Neural progenitor cell (in vitro differentiated cells): ENCODE results near the gene TOR1AIP2. TPM values are rescaled to one million over a fixed set of nuclear protein-coding genes. Genes with fewer than 3 reads are reported as not detected.

Experiments used
- DNase-seq: peaks from one replicate; pipeline ENCODE4 v3.0.0-alpha.2; 2016; ENCODE audit warnings: low spot score
- H2AFZ ChIP-seq: fragments of 200-600 bp; sonication (generic); replicated peaks from 2 replicates; pipeline ENCODE4 v1.6.1; 2016; ENCODE audit warnings: antibody characterized with exemption
- H3F3A ChIP-seq: fragments of 200-600 bp; sonication (generic); 2 replicates; pipeline ENCODE4 v1.6.1; 2016; ENCODE audit warnings: antibody characterized with exemption, low read depth
- H3K27ac ChIP-seq: fragments of 200-600 bp; sonication (generic); 2 replicates; pipeline ENCODE4 v1.5.1; 2016; ENCODE audit warnings: mild to moderate bottlenecking
- H3K27me3 ChIP-seq: fragments of 200-600 bp; sonication (generic); 2 replicates; pipeline ENCODE4 v1.6.1; 2016; ENCODE audit warnings: mild to moderate bottlenecking, moderate library complexity
- H3K36me3 ChIP-seq: fragments of 200-600 bp; sonication (generic); 2 replicates; pipeline ENCODE4 v1.5.1; 2016
- H3K4me1 ChIP-seq: fragments of 200-600 bp; sonication (generic); 2 replicates; pipeline ENCODE4 v1.6.1; 2016; ENCODE audit warnings: mixed run types
- H3K4me2 ChIP-seq: fragments of 200-600 bp; sonication (generic); 2 replicates; pipeline ENCODE4 v1.6.1; 2016
- H3K4me3 ChIP-seq: fragments of 200-600 bp; sonication (generic); 2 replicates; pipeline ENCODE4 v1.5.1; 2016
- H3K79me2 ChIP-seq: fragments of 200-600 bp; sonication (generic); 2 replicates; pipeline ENCODE4 v1.6.1; 2016; ENCODE audit warnings: low read depth
- H3K9ac ChIP-seq: fragments of 200-600 bp; sonication (generic); 2 replicates; pipeline ENCODE4 v1.6.1; 2016
- H3K9me3 ChIP-seq: fragments of 200-600 bp; sonication (generic); 2 replicates; pipeline ENCODE4 v1.5.1; 2016; ENCODE audit warnings: low read depth
- H4K20me1 ChIP-seq: fragments of 200-600 bp; sonication (generic); 2 replicates; pipeline ENCODE4 v1.6.1; 2016; ENCODE audit warnings: low read depth
- H3K27ac Mint-ChIP-seq: 3 replicates; pipeline ENCODE4 v1.8.0; 2021; ENCODE audit warnings: mixed read lengths
- H3K27me3 Mint-ChIP-seq: 2 replicates; pipeline ENCODE4 v1.8.0; 2022; ENCODE audit warnings: low read depth, mild to moderate bottlenecking, inconsistent platforms, moderate library complexity, mixed read lengths; ENCODE audit not compliant: insufficient read depth
- H3K36me3 Mint-ChIP-seq: 3 replicates; pipeline ENCODE4 v1.8.0; 2021; ENCODE audit warnings: mixed read lengths
- H3K4me1 Mint-ChIP-seq: 3 replicates; pipeline ENCODE4 v1.8.0; 2021; ENCODE audit warnings: mixed read lengths
- H3K4me3 Mint-ChIP-seq: 3 replicates; pipeline ENCODE4 v1.8.0; 2021; ENCODE audit warnings: mild to moderate bottlenecking, moderate library complexity, mixed read lengths
- H3K9me3 Mint-ChIP-seq: 3 replicates; pipeline ENCODE4 v1.8.0; 2020; ENCODE audit warnings: mixed read lengths
- EZH2 ChIP-seq: fragments of 200-600 bp; sonication (generic); IDR thresholded peaks from 2 replicates; pipeline ENCODE4 v1.6.1; 2017; ENCODE audit warnings: antibody characterized with exemption, mild to moderate bottlenecking, moderate library complexity
- EZH2phosphoT487 ChIP-seq: fragments of 200-600 bp; sonication (generic); IDR thresholded peaks from 2 replicates; pipeline ENCODE4 v1.6.1; 2017; ENCODE audit warnings: antibody characterized with exemption
- total RNA-seq: library from RNA; depleted of rRNA; stranded (reverse); fragments of >200 nt; gene quantifications from 2 replicates; pipeline ENCODE4 v1.2.3, GENCODE V29; 2015; ENCODE audit warnings: low replicate concordance
- TF ChIP-seq, protein P1 (sequence below): fragments of 200-600 bp; sonication (generic); IDR thresholded peaks from 2 replicates; pipeline ENCODE4 v1.5.1; 2017; ENCODE audit warnings: antibody characterized with exemption, mild to moderate bottlenecking

The TOR1AIP2 gene
- total RNA-seq, 1 donor from 2014 or later = 89.5 TPM

DNA sequence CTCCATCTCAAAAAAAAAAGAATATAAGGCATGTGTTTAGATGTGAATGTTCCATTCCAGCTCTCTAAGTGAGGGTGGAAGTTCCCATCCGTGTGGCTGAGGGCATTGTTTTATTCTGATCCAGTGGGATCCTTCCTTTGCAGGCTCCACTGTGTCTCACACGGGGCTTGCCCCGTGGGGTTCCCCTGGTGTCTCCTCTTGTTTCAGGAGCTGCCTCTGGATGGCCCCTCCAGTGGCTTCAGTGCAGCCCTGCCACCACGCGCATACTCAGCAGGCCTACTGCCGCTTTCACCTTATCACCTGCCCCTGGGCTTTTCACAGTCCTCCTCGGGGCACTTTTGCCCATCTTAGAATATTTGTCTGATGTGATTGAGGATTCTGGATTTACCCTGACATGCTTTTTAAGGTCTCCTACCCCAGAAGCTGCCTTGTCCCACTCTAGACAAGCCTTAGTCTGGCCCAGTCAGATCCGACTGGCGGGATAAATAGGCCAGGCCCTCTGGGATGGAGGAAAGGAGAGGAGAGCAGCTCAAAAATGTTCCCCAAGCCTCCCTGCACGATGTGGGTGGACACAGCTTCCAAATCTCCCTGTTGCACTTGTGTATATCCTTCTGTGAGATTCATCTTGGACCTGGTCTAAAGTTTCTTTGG is 79.3 kb downstream of the TOR1AIP2 start:
- peaks cover 4% of the 10 kb centered on the region for H3K27me3 Mint-ChIP-seq
- Histone ChIP-seq H4K20me1 (no peaks in the 10 kb centered on the region), H3K9me3 (no peaks in the 10 kb centered on the region), H3K79me2 (no peaks in the 10 kb centered on the region), H2AFZ (no peak overlapping the region), H3K4me1 (no peaks in the 10 kb centered on the region), H3K36me3 (no peaks in the 10 kb centered on the region), H3F3A (no peaks in the 10 kb centered on the region), H3K9ac (no peak overlapping the region), H3K4me3 (no peak overlapping the region), H3K27ac (no peak overlapping the region), H3K27me3 (no peaks in the 10 kb centered on the region), H3K4me2 (no peak overlapping the region)
- no peak overlapping the region for H3K4me3 Mint-ChIP-seq
- no peak overlapping the region for H3K27ac Mint-ChIP-seq
- no peaks in the 10 kb centered on the region for H3K9me3 Mint-ChIP-seq
- no peaks in the 10 kb centered on the region for H3K36me3 Mint-ChIP-seq
- DNase-seq = no peak
- no peak for TF ChIP-seq EZH2phosphoT487
- no peak for TF ChIP-seq EZH2
- TF ChIP-seq, protein P1, sequence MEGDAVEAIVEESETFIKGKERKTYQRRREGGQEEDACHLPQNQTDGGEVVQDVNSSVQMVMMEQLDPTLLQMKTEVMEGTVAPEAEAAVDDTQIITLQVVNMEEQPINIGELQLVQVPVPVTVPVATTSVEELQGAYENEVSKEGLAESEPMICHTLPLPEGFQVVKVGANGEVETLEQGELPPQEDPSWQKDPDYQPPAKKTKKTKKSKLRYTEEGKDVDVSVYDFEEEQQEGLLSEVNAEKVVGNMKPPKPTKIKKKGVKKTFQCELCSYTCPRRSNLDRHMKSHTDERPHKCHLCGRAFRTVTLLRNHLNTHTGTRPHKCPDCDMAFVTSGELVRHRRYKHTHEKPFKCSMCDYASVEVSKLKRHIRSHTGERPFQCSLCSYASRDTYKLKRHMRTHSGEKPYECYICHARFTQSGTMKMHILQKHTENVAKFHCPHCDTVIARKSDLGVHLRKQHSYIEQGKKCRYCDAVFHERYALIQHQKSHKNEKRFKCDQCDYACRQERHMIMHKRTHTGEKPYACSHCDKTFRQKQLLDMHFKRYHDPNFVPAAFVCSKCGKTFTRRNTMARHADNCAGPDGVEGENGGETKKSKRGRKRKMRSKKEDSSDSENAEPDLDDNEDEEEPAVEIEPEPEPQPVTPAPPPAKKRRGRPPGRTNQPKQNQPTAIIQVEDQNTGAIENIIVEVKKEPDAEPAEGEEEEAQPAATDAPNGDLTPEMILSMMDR = no peak
- H3K4me1 Mint-ChIP-seq = no peaks in the 10 kb centered on the region

DNA sequence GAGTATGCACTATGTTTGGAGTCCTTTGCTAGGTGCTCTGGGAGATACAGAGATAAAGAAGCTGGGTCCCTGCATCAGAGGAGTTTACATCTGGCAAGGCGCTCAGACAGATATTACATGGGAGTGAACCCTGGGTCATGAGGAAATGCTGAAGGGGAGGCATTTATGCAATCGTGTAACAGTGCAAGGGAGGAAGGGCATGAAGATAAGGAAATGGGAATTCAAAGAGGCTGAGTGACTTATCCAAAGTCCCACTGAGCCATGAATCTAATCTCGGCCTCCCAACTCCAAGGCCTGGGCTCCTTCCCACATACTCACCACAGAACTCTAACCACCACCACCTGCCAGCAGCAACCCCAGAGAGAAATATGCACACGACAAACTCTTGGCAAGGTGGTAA is 82.9 kb downstream of the TOR1AIP2 start:
- H3K27me3 Mint-ChIP-seq = peaks cover 4% of the 10 kb centered on the region
- no peak overlapping the region for H3K9ac ChIP-seq
- H3K27ac Mint-ChIP-seq = no peak overlapping the region
- H3K4me1 Mint-ChIP-seq = no peaks in the 10 kb centered on the region
- H3K27me3 ChIP-seq = no peaks in the 10 kb centered on the region
- H3K36me3 ChIP-seq = no peaks in the 10 kb centered on the region
- no peaks in the 10 kb centered on the region for H3K9me3 Mint-ChIP-seq
- no peaks in the 10 kb centered on the region for H3K4me1 ChIP-seq
- no peak overlapping the region for H3K4me3 ChIP-seq
- H3K4me2 ChIP-seq = no peak overlapping the region
- H3F3A ChIP-seq = no peaks in the 10 kb centered on the region
- no peaks in the 10 kb centered on the region for H4K20me1 ChIP-seq
- H3K9me3 ChIP-seq = no peaks in the 10 kb centered on the region
- H2AFZ ChIP-seq = no peak overlapping the region
- DNase-seq = no peak
- no peak overlapping the region for H3K4me3 Mint-ChIP-seq
- H3K27ac ChIP-seq = no peak overlapping the region
- H3K79me2 ChIP-seq = no peaks in the 10 kb centered on the region
- H3K36me3 Mint-ChIP-seq = no peaks in the 10 kb centered on the region
- TF ChIP-seq, protein P1 = no peak
- no peak for TF ChIP-seq EZH2
- TF ChIP-seq EZH2phosphoT487 = no peak

GRCh38 chr1:179794146-179794545 is 83.5 kb downstream of the TOR1AIP2 start:
- no peak overlapping the region for H3K4me3 Mint-ChIP-seq
- Histone ChIP-seq H3K4me1 (no peaks in the 10 kb centered on the region), H3K9me3 (no peaks in the 10 kb centered on the region), H3K36me3 (no peaks in the 10 kb centered on the region), H3K9ac (no peak overlapping the region), H3K4me3 (no peak overlapping the region), H3K27me3 (no peaks in the 10 kb centered on the region), H3F3A (no peaks in the 10 kb centered on the region), H3K79me2 (no peaks in the 10 kb centered on the region), H3K27ac (no peak overlapping the region), H2AFZ (no peak overlapping the region), H4K20me1 (no peaks in the 10 kb centered on the region), H3K4me2 (no peak overlapping the region)
- no peak for TF ChIP-seq EZH2phosphoT487
- TF ChIP-seq, protein P1 = no peak
- TF ChIP-seq EZH2 = no peak
- no peaks in the 10 kb centered on the region for H3K36me3 Mint-ChIP-seq
- H3K27ac Mint-ChIP-seq = no peak overlapping the region
- no peaks in the 10 kb centered on the region for H3K4me1 Mint-ChIP-seq
- no peaks in the 10 kb centered on the region for H3K9me3 Mint-ChIP-seq
- H3K27me3 Mint-ChIP-seq = peaks cover 4% of the 10 kb centered on the region
- no peak for DNase-seq
